IMR-90 (cell line): ENCODE data around the gene CMSS1. TPM values are rescaled to one million over a fixed set of nuclear protein-coding genes. Genes with fewer than 3 reads are reported as not detected.

ENCODE experiments used
- ATAC-seq: fragments of 200-7000 bp; cut with Tn5 transposase; 2 replicates; pipeline ENCODE4 v1.9.1; 2020; ENCODE audit warnings: low read depth, mild to moderate bottlenecking, moderate library complexity
- BruUV-seq: library from RNA; stranded (reverse); fragments of 400-500 nt; replicated peaks from 2 replicates; lab custom pipeline; 2021; lab: Mats Ljungman, UMichigan
- CTCF ChIA-PET: fragments of 300-600 bp; formaldehyde crosslinking; extraction: SDS; loops from one replicate; lab custom pipeline; 2021; ENCODE audit warnings: antibody characterized with exemption; lab: Yijun Ruan, JAX
- POLR2A ChIA-PET: fragments of 300-600 bp; sonication (Branson Sonifier 250); formaldehyde crosslinking; loops from one replicate; lab custom pipeline; 2022; ENCODE audit warnings: antibody characterized with exemption; ENCODE audit not compliant: unreplicated experiment; lab: Charles Lee
- DNase-seq: peaks from one replicate; pipeline ENCODE4 v3.0.0; 2013
- H2AFZ ChIP-seq: replicated peaks from 2 replicates; pipeline ENCODE3; 2013; ENCODE audit warnings: low read length, mild to moderate bottlenecking; ENCODE audit not compliant: poor library complexity
- H2AK5ac ChIP-seq: 2 replicates; pipeline ENCODE4 v1.6.1; 2013; ENCODE audit warnings: low read depth, low read length, inconsistent platforms
- H2AK9ac ChIP-seq: replicated peaks from 2 replicates; pipeline ENCODE3; 2013; ENCODE audit warnings: mild to moderate bottlenecking, low read depth, low read length, moderate library complexity; ENCODE audit not compliant: poor library complexity
- H2BK120ac ChIP-seq: 2 replicates; pipeline ENCODE4 v1.6.1; 2013; ENCODE audit warnings: low read depth, low read length, inconsistent platforms
- H2BK15ac ChIP-seq: 3 replicates; pipeline ENCODE4 v1.6.1; 2013; ENCODE audit warnings: low read depth, low read length, inconsistent platforms
- H2BK20ac ChIP-seq: 2 replicates; pipeline ENCODE4 v1.6.1; 2013; ENCODE audit warnings: low read depth, mild to moderate bottlenecking, inconsistent platforms, low read length, moderate library complexity
- H2BK5ac ChIP-seq: 2 replicates; pipeline ENCODE4 v1.6.1; 2013; ENCODE audit warnings: mild to moderate bottlenecking, low read depth, low read length, inconsistent platforms; ENCODE audit not compliant: poor library complexity, severe bottlenecking
- H3K14ac ChIP-seq: replicated peaks from 2 replicates; pipeline ENCODE4 v1.6.1; 2013; ENCODE audit warnings: low read depth, low read length, inconsistent platforms
- H3K18ac ChIP-seq: 2 replicates; pipeline ENCODE4 v1.6.1; 2013; ENCODE audit warnings: low read depth, low read length, control low read depth
- H3K23ac ChIP-seq: 2 replicates; pipeline ENCODE4 v1.6.1; 2013; ENCODE audit warnings: low read depth, low read length, inconsistent platforms
- H3K27ac ChIP-seq: 2 replicates; pipeline ENCODE4 v1.5.1; 2013; ENCODE audit warnings: mild to moderate bottlenecking, control low read depth, low read length; ENCODE audit not compliant: insufficient read depth
- H3K27me3 ChIP-seq: 2 replicates; pipeline ENCODE4 v1.6.1; 2013; ENCODE audit warnings: low read length; ENCODE audit not compliant: control insufficient read depth, insufficient read depth
- H3K36me3 ChIP-seq: 2 replicates; pipeline ENCODE4 v1.6.1; 2013; ENCODE audit warnings: low read length, mixed read lengths; ENCODE audit not compliant: control insufficient read depth, insufficient read depth
- H3K4ac ChIP-seq: 2 replicates; pipeline ENCODE4 v1.6.1; 2013; ENCODE audit warnings: low read depth, low read length, inconsistent platforms
- H3K4me1 ChIP-seq: 2 replicates; pipeline ENCODE4 v1.6.1; 2013; ENCODE audit warnings: low read length, mixed read lengths; ENCODE audit not compliant: control insufficient read depth, insufficient read depth
- H3K4me2 ChIP-seq: 2 replicates; pipeline ENCODE4 v1.6.1; 2013; ENCODE audit warnings: low read depth, mild to moderate bottlenecking, control low read depth, low read length, moderate library complexity
- H3K4me3 ChIP-seq: 2 replicates; pipeline ENCODE4 v1.5.1; 2013; ENCODE audit warnings: low read depth, mild to moderate bottlenecking, control low read depth, low read length, moderate library complexity; ENCODE audit not compliant: insufficient read depth
- H3K56ac ChIP-seq: 2 replicates; pipeline ENCODE4 v1.6.1; 2013; ENCODE audit warnings: low read length, inconsistent platforms; ENCODE audit not compliant: insufficient read depth; ENCODE audit errors: extremely low read depth
- H3K79me1 ChIP-seq, 2 experiments: 2 replicates each; pipeline ENCODE4 v1.6.1; 2013; ENCODE audit warnings: low read length in 2 of 2, inconsistent platforms in 1 of 2, low read depth in 1 of 2
- H3K9ac ChIP-seq: 2 replicates; pipeline ENCODE4 v1.6.1; 2013; ENCODE audit warnings: low read depth, low read length, control low read depth
- H3K9me1 ChIP-seq: 2 replicates; pipeline ENCODE4 v1.6.1; 2013; ENCODE audit warnings: low read length, inconsistent platforms; ENCODE audit not compliant: insufficient read depth
- H3K9me3 ChIP-seq: 2 replicates; pipeline ENCODE4 v1.6.1; 2013; ENCODE audit warnings: low read length; ENCODE audit not compliant: control insufficient read depth, insufficient read depth
- H4K20me1 ChIP-seq: 2 replicates; pipeline ENCODE4 v1.6.1; 2013; ENCODE audit warnings: low read length, inconsistent platforms; ENCODE audit not compliant: insufficient read depth
- H4K5ac ChIP-seq: 2 replicates; pipeline ENCODE4 v1.6.1; 2013; ENCODE audit warnings: mild to moderate bottlenecking, low read depth, low read length, control low read depth
- H4K8ac ChIP-seq, 2 experiments: 2 replicates each; pipeline ENCODE4 v1.6.1; 2013; ENCODE audit warnings: low read depth in 2 of 2, low read length in 2 of 2, control low read depth in 1 of 2, inconsistent platforms in 1 of 2
- H4K91ac ChIP-seq: 2 replicates; pipeline ENCODE4 v1.6.1; 2013; ENCODE audit warnings: low read depth, low read length, inconsistent platforms; ENCODE audit not compliant: insufficient read depth
- BHLHE40 ChIP-seq: fragments of 150-350 bp; IDR thresholded peaks from 2 replicates; pipeline ENCODE4 v1.6.1; 2016; ENCODE audit warnings: mild to moderate bottlenecking, low read depth, low read length
- CHD1 ChIP-seq: IDR thresholded peaks from 2 replicates; pipeline ENCODE4 v1.6.1; 2012; ENCODE audit warnings: low read depth, low read length, improper control_type of control experiment
- CTCF ChIP-seq: conservative IDR thresholded peaks from 2 replicates; pipeline ENCODE4 v1.5.1; 2012; ENCODE audit warnings: mild to moderate bottlenecking, low read depth, low read length, improper control_type of control experiment
- ELK1 ChIP-seq: fragments of 150-350 bp; IDR thresholded peaks from 2 replicates; pipeline ENCODE4 v1.6.1; 2016; ENCODE audit warnings: low read depth, mild to moderate bottlenecking, low read length, moderate library complexity, borderline replicate concordance
- MAFK ChIP-seq: IDR thresholded peaks from 2 replicates; pipeline ENCODE4 v1.6.1; 2012; ENCODE audit warnings: low read depth, low read length, improper control_type of control experiment
- MAZ ChIP-seq: IDR thresholded peaks from 2 replicates; pipeline ENCODE4 v1.6.1; 2012; ENCODE audit warnings: low read depth, mild to moderate bottlenecking, low read length, improper control_type of control experiment, moderate library complexity, borderline replicate concordance
- NFE2L2 ChIP-seq: fragments of 150-350 bp; IDR thresholded peaks from 2 replicates; pipeline ENCODE4 v1.6.1; 2016; ENCODE audit warnings: low read depth, mild to moderate bottlenecking, low read length
- POLR2A ChIP-seq: IDR thresholded peaks from 2 replicates; pipeline ENCODE4 v1.6.1; 2012; ENCODE audit warnings: mild to moderate bottlenecking, low read depth, low read length
- RAD21 ChIP-seq: IDR thresholded peaks from 2 replicates; pipeline ENCODE4 v1.6.1; 2012; ENCODE audit warnings: low read length, improper control_type of control experiment
- RFX5 ChIP-seq: IDR thresholded peaks from 2 replicates; pipeline ENCODE4 v1.8.0; 2012; ENCODE audit warnings: low read depth, mild to moderate bottlenecking, low read length, moderate library complexity
- USF2 ChIP-seq: fragments of 150-350 bp; IDR thresholded peaks from 2 replicates; pipeline ENCODE4 v1.6.1; 2017; ENCODE audit warnings: mild to moderate bottlenecking, antibody characterized with exemption, low read length, low read depth
- WGBS, 2 experiments: methylation state at CpG; one replicate each; pipeline versions ENCODE4 v1.1.5 to v1.1.7; 2013; ENCODE audit warnings: missing lambda C conversion rate in 2 of 2; ENCODE audit not compliant: insufficient read length in 1 of 2; ENCODE audit errors: extremely low coverage in 2 of 2; 5-methylcytosine and 5-hydroxymethylcytosine counted together
- dilution Hi-C: fragments of 300-500 bp; cut with HindIII; formaldehyde crosslinking; loops from one replicate; pipeline ENCODE4 v1.14.3; 2018; ENCODE audit warnings: low sequenced_read_pairs; ENCODE audit not compliant: unreplicated experiment
- in situ Hi-C: fragments of 300-500 bp; cut with MboI; formaldehyde crosslinking; loops from 3 replicates; pipeline ENCODE4 v1.14.3; 2019; ENCODE audit warnings: low sequenced_read_pairs, inconsistent platforms, mixed read lengths
- intact Hi-C: fragments of 100-400 bp; cut with micrococcal nuclease; formaldehyde crosslinking; loops from 2 replicates; pipeline ENCODE4 v1.10.0; 2022
- polyA plus RNA-seq, 3 experiments: library from polyadenylated mRNA; depleted of rRNA; stranded (reverse); fragments of >200 nt; gene quantifications; 2 replicates each; pipeline ENCODE4 v1.2.3, GENCODE V29; 2012; ENCODE audit warnings: low replicate concordance in 1 of 3
- total RNA-seq: library from RNA; depleted of rRNA; stranded (reverse); fragments of >200 nt; gene quantifications from 2 replicates; pipeline ENCODE4 v1.2.3, GENCODE V29; 2012

CMSS1 gene
- total and polyA plus RNA-seq, 2 of the 4 experiments (the other 2 are of a cell fraction), result 12.5 to 13.6 TPM

- Histone ChIP-seq H3K9me3 (no peaks in the 10 kb centered on the region), H3K18ac (no peak overlapping the region), H4K20me1 (no peaks in the 10 kb centered on the region), H3K9me1 (no peaks in the 10 kb centered on the region), H2BK5ac (no peak overlapping the region), H3K4me1 (peaks cover 4% of the 10 kb centered on the region), H2BK20ac (no peak overlapping the region), H3K4me3 (no peak overlapping the region), H2AFZ (no peak overlapping the region), H3K4me2 (no peak overlapping the region), H3K4ac (no peak overlapping the region), H2AK5ac (no peak overlapping the region), H3K79me1 (no peaks in the 10 kb centered on the region), H3K36me3 (no peaks in the 10 kb centered on the region), H3K23ac (no peak overlapping the region), H4K5ac (no peak overlapping the region), H2AK9ac (no peak overlapping the region), H2BK15ac (no peak overlapping the region), H4K8ac (no peak overlapping the region), H2BK120ac (no peak overlapping the region), H3K56ac (no peak overlapping the region), H3K9ac (no peak overlapping the region), H3K27ac (no peak overlapping the region), H3K27me3 (no peaks in the 10 kb centered on the region), H4K91ac (no peak overlapping the region), H3K14ac (no peak overlapping the region)
- CTCF ChIA-PET, result no interaction called here
- intact Hi-C loops (no loop called here), dilution Hi-C loops (no loop called here), in situ Hi-C loops (no loop called here)
- TF ChIP-seq CTCF (no peak), NFE2L2 (no peak), POLR2A (no peak), RAD21 (no peak), BHLHE40 (no peak), RFX5 (no peak), USF2 (no peak), ELK1 (no peak), CHD1 (no peak), MAZ (no peak), MAFK (no peak)
- POLR2A ChIA-PET, result no interaction called here
- ATAC-seq (no peak), DNase-seq (no peak)
- no CpG with 5 or more reads among the region's 5 CpGs for WGBS, 2 experiments
- BruUV-seq, result no TSS peak
Measured at GRCh38 chr3:100195375-100195774, 377.7 kb downstream of the CMSS1 start.
